Measurements from ENCODE around the gene GLP1R. TPM values are rescaled to one million over a fixed set of nuclear protein-coding genes. Genes with fewer than 3 reads are reported as not detected.
"Not testable (repeated sequence)": the region's sequence is repeated elsewhere in the genome, so short reads cannot be mapped to it uniquely, and the experiment has no call there.

Gene GLP1R
- total RNA-seq, 2 donors from 2014 or later: 1.9 to 5.8 TPM

- no peak for DNase-seq (ENCODE audit: low spot score)
- TF ChIP-seq, protein P1, sequence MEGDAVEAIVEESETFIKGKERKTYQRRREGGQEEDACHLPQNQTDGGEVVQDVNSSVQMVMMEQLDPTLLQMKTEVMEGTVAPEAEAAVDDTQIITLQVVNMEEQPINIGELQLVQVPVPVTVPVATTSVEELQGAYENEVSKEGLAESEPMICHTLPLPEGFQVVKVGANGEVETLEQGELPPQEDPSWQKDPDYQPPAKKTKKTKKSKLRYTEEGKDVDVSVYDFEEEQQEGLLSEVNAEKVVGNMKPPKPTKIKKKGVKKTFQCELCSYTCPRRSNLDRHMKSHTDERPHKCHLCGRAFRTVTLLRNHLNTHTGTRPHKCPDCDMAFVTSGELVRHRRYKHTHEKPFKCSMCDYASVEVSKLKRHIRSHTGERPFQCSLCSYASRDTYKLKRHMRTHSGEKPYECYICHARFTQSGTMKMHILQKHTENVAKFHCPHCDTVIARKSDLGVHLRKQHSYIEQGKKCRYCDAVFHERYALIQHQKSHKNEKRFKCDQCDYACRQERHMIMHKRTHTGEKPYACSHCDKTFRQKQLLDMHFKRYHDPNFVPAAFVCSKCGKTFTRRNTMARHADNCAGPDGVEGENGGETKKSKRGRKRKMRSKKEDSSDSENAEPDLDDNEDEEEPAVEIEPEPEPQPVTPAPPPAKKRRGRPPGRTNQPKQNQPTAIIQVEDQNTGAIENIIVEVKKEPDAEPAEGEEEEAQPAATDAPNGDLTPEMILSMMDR (IDR thresholded peaks at IDR 0.05): no peak
Measured at GRCh38 chr6:39130691-39131090, 82.1 kb downstream of the GLP1R start.

GRCh38 chr6:39134761-39135160, 86.2 kb downstream of the GLP1R start:
- H3K27me3 ChIP-seq; H3K27ac ChIP-seq; H3K4me1 ChIP-seq; H3K4me3 ChIP-seq; DNase-seq (ENCODE audit: low spot score); H3K36me3 ChIP-seq: not testable (repeated sequence)
- peaks cover 0 to 12% of the 10 kb centered on the region in 2 donors for H3K9me3 ChIP-seq

More at GRCh38 chr6:39130691-39131090, 82.1 kb downstream of the GLP1R start:
- H3K4me1 ChIP-seq: no peaks in the 10 kb centered on the region
- H3K27me3 ChIP-seq: no peaks in the 10 kb centered on the region
- no peak overlapping the region for H3K27ac ChIP-seq
- no peak overlapping the region for H3K4me3 ChIP-seq
- H3K36me3 ChIP-seq: no peaks in the 10 kb centered on the region
- no peaks in the 10 kb centered on the region for H3K9me3 ChIP-seq

GRCh38 chr6:39136207-39136606, 87.6 kb downstream of the GLP1R start:
- not testable (repeated sequence) for H3K4me3 ChIP-seq, H3K27me3 ChIP-seq, H3K4me1 ChIP-seq

GRCh38 chr6:39137245-39137644, 88.7 kb downstream of the GLP1R start:
- Histone ChIP-seq H3K4me1 (no peaks in the 10 kb centered on the region), H3K36me3 (no peaks in the 10 kb centered on the region), H3K27ac (no peak overlapping the region), H3K27me3 (no peaks in the 10 kb centered on the region), H3K9me3 (peaks cover 0 to 12% of the 10 kb centered on the region in 2 donors), H3K4me3 (no peak overlapping the region)
- no peak for DNase-seq (ENCODE audit: low spot score)
- TF ChIP-seq, protein P1 (IDR thresholded peaks at IDR 0.05): no peak

More at GRCh38 chr6:39136207-39136606, 87.6 kb downstream of the GLP1R start:
- DNase-seq (ENCODE audit: low spot score); H3K27ac ChIP-seq; H3K36me3 ChIP-seq: not testable (repeated sequence)
- H3K9me3 ChIP-seq: peaks cover 0 to 12% of the 10 kb centered on the region in 2 donors

Other genes with a start within 250 kb of the GLP1R start
- 10 to 100 TPM; 10.3 to 10.5 TPM for gene SAYSD1, start 66.4 kb downstream of the GLP1R start, total RNA-seq
- 1 to 10 TPM; 1.1 to 2.0 TPM for gene KCNK5, start 180.7 kb downstream of the GLP1R start, total RNA-seq